Ovary (tissue), 3 donors: ENCODE measurements around the gene KIAA1671.

Experiments
- EP300 ChIP-seq: sonication (generic); formaldehyde crosslinking; IDR thresholded peaks from one replicate; pipeline ENCODE4 v1.6.1; 2017; ENCODE audit warnings: antibody characterized with exemption
- POLR2A ChIP-seq: fragments of 450-650 bp; IDR thresholded peaks from one replicate; pipeline ENCODE4 v1.6.1; 2017; ENCODE audit warnings: antibody characterized with exemption, mild to moderate bottlenecking, moderate library complexity
- TF ChIP-seq, protein P1 (sequence below), 3 donors: fragments of 450-650 bp in 2 of 3; fragments of 200-600 bp in 1 of 3; IDR thresholded peaks; one replicate each; pipeline versions ENCODE4 v1.5.1 to v1.8.0; 2016 to 2022; ENCODE audit warnings: antibody characterized with exemption in 3 of 3, mild to moderate bottlenecking in 1 of 3
- donor health status: DM: no; HTN: no; CAD: no.

GRCh38 chr22:25002241-25002985, 49.9 kb downstream of the KIAA1671 start:
- TF ChIP-seq EP300 (no peak), POLR2A (no peak)
- TF ChIP-seq, protein P1, sequence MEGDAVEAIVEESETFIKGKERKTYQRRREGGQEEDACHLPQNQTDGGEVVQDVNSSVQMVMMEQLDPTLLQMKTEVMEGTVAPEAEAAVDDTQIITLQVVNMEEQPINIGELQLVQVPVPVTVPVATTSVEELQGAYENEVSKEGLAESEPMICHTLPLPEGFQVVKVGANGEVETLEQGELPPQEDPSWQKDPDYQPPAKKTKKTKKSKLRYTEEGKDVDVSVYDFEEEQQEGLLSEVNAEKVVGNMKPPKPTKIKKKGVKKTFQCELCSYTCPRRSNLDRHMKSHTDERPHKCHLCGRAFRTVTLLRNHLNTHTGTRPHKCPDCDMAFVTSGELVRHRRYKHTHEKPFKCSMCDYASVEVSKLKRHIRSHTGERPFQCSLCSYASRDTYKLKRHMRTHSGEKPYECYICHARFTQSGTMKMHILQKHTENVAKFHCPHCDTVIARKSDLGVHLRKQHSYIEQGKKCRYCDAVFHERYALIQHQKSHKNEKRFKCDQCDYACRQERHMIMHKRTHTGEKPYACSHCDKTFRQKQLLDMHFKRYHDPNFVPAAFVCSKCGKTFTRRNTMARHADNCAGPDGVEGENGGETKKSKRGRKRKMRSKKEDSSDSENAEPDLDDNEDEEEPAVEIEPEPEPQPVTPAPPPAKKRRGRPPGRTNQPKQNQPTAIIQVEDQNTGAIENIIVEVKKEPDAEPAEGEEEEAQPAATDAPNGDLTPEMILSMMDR (IDR thresholded peaks at IDR 0.05), result no peak
